ENCODE measurements around the gene NOTO. TPM values are rescaled to one million over a fixed set of nuclear protein-coding genes. Genes with fewer than 3 reads are reported as not detected.

Gene NOTO
- total RNA-seq, 4 donors from 2014 or later: not detected

GRCh38 chr2:73208258-73208657 is 5.9 kb downstream of the NOTO start:
- WGBS, 2 donors: 67 to 79% methylated on average over 3 of the region's 3 CpGs
- H3K27me3 ChIP-seq: peaks cover 11% of the 10 kb centered on the region
- DNase-seq: no peak
- no peaks in the 10 kb centered on the region for H3K36me3 ChIP-seq
- intact Hi-C loops (cut with DNase I): no loop called here
- H3K27ac ChIP-seq: no peak overlapping the region
- TF ChIP-seq CTCF (IDR thresholded peaks at IDR 0.05): no peak
- TF ChIP-seq POLR2A (IDR thresholded peaks at IDR 0.05): no peak
- H3K9me3 ChIP-seq: no peaks in the 10 kb centered on the region
- no peak overlapping the region for H3K4me3 ChIP-seq (replicated peaks in 1 of 3)
- H3K4me1 ChIP-seq: peaks cover under 1 to 9% of the 10 kb centered on the region in 2 donors

GRCh38 chr2:73210019-73210418 is 7.6 kb downstream of the NOTO start:
- Histone ChIP-seq H3K4me1 (peaks cover 8 to 14% of the 10 kb centered on the region in 2 donors), H3K27me3 (peaks cover 11% of the 10 kb centered on the region), H3K36me3 (no peaks in the 10 kb centered on the region), H3K27ac (no peak overlapping the region), H3K4me3 (replicated peaks in 1 of 3) (no peak overlapping the region), H3K9me3 (no peaks in the 10 kb centered on the region)
- 72 to 79% methylated on average over 4 of the region's 4 CpGs for WGBS, 2 donors
- TF ChIP-seq POLR2A (IDR thresholded peaks at IDR 0.05): no peak
- no peak for TF ChIP-seq CTCF (IDR thresholded peaks at IDR 0.05)
- no peak for DNase-seq
- intact Hi-C loops (cut with DNase I): no loop called here

DNA sequence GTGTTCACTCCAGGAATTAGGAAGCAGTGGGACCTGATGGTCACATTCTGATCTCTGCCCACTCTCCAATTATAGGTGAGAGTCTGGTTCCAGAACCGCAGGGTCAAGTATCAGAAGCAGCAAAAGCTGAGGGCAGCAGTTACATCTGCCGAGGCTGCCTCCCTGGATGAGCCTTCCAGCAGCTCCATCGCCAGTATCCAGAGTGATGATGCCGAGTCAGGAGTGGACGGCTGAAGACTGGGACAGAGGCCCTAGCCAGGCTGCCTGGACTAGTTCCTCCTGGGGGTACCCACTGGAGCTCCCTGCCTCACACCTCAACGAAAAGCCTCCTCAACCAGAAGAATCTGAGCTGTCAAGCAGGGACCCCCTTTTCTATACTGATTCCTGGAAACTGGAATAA is 8.3 kb downstream of the NOTO start:
- H3K27ac ChIP-seq: no peak overlapping the region
- intact Hi-C loops (cut with DNase I): no loop called here
- no peak for TF ChIP-seq POLR2A (IDR thresholded peaks at IDR 0.05)
- no peak for TF ChIP-seq CTCF (IDR thresholded peaks at IDR 0.05)
- WGBS, 2 donors: 89 to 92% methylated on average over 6 of the region's 6 CpGs
- no peaks in the 10 kb centered on the region for H3K36me3 ChIP-seq
- DNase-seq: no peak
- no peak overlapping the region for H3K4me3 ChIP-seq (replicated peaks in 1 of 3)
- H3K4me1 ChIP-seq: peaks cover 12 to 17% of the 10 kb centered on the region in 2 donors
- peaks cover 6% of the 10 kb centered on the region for H3K27me3 ChIP-seq
- no peaks in the 10 kb centered on the region for H3K9me3 ChIP-seq

DNA sequence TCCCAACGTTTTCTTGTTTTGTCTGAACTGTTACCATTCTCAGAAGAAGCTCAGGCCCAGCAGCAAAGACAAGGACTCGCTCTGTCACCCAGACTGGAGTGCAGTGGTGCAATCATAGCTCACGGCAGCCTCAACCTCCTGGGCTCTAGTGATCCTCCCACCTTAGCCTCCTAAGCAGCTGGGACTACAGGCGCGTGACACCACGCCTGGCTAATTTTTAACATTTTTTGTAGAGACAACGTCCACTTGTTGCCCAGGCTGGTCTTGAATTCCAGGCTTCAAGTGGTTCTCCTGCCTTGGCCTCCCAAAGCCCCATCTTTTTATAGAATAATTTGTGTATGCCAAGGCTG is 9.7 kb downstream of the NOTO start:
- Histone ChIP-seq H3K27me3 (no peaks in the 10 kb centered on the region), H3K9me3 (no peaks in the 10 kb centered on the region), H3K27ac (no peak overlapping the region), H3K36me3 (no peaks in the 10 kb centered on the region), H3K4me1 (peaks cover 12 to 17% of the 10 kb centered on the region in 2 donors), H3K4me3 (replicated peaks in 1 of 3) (no peak overlapping the region)
- TF ChIP-seq POLR2A (IDR thresholded peaks at IDR 0.05) (no peak), CTCF (IDR thresholded peaks at IDR 0.05) (no peak)
- intact Hi-C loops (cut with DNase I): no loop called here
- no peak for DNase-seq
- 52 to 53% methylated on average over 7 of the region's 7 CpGs for WGBS, 2 donors

DNA sequence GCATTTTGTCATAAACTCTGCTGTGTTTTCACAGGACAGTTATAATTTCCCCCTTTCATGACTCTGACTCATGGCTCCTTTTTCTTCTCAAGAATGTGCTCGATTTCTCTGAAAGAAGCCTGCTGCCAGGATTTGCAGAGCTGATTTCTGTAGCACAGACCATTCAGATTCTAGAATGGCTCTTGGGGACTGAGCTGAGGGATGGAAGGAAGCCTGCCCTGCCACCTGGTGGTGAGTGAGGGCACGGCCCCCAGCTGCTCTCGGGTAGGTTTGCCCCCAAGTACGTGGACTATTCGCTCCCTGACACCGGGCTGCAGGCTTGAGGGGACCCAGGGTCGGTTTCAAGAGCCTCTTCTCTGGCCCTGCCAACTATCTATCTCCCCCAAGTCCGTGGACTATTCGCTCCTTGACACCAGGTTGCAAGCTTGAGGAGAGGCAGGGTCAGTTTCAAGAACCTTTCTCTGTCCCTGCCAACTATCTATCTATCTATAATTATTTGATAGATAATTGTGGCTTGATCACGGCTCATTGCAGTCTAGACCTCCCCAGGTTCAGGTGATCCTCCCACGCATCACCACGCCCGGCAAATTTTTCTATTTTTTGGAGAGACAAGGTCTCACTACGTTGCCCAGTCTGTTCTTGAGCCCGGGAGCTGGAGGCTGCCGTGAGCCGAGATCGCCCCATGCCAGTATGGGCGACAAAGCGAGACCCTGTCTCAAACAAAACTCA is 10.2 kb downstream of the NOTO start:
- Histone ChIP-seq H3K4me3 (replicated peaks in 1 of 3) (no peak overlapping the region), H3K27me3 (no peaks in the 10 kb centered on the region), H3K4me1 (peaks cover 12 to 17% of the 10 kb centered on the region in 2 donors), H3K9me3 (no peaks in the 10 kb centered on the region), H3K27ac (no peak overlapping the region), H3K36me3 (no peaks in the 10 kb centered on the region)
- WGBS, 2 donors: 55 to 58% methylated on average over 18 to 20 of the region's 20 CpGs
- intact Hi-C loops (cut with DNase I): no loop called here
- TF ChIP-seq POLR2A (IDR thresholded peaks at IDR 0.05): no peak
- peak; percentile 73 to 95 (median 78) for TF ChIP-seq CTCF (IDR thresholded peaks at IDR 0.05)
- peak; percentile 68 to 72 for DNase-seq
